Hematopoietic multipotent progenitor cell treated with erythropoietin and hydrocortisone succinate and interleukin-3 and kit ligand, for 4 days (in vitro differentiated cells): ENCODE data around the gene PDZRN3.

Source experiments
- DNase-seq: peaks from one replicate; pipeline ENCODE4 v3.0.0-alpha.2; 2015

The PDZRN3 gene

DNA sequence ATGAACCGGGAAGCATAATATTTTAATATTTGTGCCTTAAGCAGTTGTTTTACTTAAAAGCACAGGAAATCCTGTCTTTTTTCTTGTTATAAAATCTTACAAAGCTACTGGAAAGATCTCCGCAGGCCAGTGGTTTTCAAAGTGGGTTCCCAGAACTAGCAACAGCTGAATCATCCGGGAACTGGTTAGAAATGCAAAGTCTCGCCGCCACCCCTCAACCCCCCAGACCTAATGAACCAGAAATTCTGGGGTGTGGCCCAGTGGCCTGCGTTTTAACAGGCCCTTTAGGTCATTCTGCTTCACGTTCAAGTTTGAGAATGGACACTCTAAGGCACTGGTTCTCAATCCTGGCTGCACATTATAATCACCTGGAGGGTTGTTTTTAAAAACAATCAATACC lies 74.7 kb downstream of the PDZRN3 start:
- no peak for DNase-seq

DNA sequence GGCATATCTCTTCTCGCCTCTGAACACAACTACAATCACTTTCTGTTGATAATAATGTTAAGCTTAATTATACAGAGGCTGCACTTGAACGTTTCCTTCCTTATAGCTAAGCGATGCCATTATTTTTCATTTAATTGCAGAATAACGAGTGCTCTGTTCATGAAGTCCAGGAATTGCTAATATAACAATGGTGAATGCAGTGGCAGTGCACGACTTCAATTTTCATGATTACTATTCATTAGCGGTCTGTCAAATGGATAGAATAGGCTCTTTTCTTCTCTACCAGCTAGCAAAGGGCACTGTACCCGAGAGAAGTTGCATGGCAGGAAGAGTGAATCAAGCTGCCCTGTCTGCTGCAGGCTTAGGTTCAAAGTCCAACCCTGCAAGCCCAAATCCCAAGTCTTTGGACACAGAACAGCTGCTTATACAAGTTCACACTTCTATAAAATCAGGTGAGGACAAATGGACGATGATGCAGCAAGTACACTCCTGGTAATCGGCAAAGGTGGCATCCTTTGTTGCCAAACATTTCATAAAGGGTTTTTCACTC lies 75.6 kb downstream of the PDZRN3 start:
- no peak for DNase-seq

DNA sequence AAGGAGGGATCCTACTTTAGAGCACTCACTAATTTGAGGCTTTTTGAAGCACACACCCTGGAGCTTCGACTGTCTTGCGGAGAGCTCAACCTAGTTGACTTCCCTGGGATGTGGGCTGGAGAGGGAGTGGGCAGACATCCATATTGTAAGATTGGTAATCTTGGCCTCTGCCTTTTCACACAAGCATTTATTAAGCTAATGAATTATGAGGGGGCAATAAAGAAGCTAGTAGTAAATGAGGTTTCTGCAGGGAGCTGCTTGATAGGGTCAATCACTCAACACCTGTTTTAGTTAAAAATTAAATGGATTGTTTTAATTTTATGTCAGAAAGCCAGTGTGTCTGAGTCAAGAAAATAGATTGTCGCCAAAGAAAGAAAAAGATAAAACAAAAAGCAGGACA lies 76.3 kb downstream of the PDZRN3 start:
- DNase-seq = no peak

DNA sequence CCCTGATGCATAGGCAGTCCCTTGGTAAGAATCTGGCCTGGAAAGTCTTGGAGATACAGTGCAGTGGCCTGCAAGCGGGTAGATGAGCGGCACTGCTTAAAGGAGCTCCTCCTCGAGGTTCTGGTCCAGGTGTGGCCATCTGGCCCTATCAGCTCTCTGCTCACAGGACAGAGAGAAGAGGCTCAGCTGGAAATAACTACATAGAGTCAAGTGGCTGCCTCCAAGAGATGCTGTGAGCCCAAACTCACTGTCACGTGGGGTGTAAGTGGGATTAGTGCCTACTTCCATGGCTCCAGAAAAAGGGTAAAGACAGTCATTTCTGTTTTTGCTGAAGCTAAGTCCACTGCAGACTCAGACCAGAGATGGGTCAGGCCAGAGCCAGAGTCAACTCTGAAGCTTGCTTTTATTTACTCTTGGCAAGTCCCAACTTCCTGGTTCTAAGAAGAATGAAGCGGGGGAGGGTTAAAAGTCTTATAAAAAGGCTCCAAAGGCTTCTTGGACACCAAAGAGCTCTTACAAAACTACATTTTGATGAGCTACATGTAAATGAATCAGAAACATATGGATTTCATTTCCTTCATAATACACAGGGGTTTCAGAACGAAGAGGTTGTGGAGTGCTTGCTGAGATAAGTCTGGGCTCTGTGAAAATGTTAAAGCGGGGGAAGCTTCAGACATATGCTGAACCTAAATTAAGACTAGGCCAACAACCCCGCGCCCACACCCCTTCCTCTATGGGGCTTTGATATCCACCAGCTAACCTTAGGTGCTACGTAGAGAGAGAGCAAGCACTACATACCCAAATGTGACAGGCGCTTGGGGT lies 77.1 kb downstream of the PDZRN3 start:
- DNase-seq = no peak

DNA sequence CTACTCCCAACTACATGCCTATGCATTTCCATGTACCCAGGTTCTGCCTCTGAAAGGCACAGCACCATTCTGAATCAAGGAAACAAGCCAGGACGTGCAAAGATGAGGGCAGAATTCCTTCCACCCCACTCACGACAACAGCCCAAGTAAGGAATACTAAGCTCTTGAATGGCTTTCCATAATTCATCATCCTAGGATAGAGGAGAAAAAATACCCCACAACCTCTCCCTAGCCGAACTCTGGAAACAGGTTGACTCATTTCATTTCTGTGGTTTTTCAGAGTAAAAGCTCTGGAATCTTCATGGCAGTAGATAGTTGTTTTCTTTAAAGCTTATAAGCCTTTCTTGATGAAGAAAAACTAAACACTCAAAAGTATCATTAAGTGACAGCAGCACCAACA lies 77.8 kb downstream of the PDZRN3 start:
- DNase-seq = no peak

DNA sequence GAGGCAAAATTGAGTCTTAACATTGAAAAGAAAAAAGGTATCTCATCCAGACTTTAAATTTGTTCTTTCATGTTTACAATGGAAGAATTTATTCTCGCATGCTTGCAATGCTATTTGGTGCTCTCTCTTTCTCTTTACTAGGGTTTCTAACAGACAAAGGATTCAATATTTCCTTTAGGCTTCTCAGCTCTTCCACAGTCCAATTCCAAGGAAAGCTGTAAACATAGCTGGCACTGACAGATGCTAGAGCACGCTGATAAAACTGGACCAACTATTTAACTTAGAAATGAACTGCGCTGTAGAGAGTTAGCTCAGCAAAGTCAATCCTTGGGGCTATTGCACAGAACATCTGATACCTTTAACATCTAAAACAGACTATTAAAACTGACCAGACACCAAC lies 81.3 kb downstream of the PDZRN3 start:
- DNase-seq = no peak

DNA sequence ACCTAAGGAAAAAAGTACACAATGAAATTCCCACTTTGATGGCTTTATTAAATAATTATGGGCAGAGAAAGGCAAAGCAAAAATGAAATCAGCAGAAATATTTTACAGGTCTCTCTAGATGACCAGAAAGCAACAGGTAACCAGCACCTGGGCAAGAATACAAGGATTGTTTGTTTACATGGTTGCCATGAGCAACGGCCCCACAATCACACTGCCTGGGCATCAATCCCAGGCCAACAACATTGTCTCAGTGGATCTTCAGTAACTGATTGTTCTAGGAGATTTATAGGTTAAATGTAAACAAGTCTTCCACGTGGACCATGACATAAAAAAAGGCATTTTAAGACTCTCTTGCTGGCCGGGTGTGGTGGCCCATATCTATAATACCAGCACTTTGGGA lies 82.6 kb downstream of the PDZRN3 start:
- no peak for DNase-seq

DNA sequence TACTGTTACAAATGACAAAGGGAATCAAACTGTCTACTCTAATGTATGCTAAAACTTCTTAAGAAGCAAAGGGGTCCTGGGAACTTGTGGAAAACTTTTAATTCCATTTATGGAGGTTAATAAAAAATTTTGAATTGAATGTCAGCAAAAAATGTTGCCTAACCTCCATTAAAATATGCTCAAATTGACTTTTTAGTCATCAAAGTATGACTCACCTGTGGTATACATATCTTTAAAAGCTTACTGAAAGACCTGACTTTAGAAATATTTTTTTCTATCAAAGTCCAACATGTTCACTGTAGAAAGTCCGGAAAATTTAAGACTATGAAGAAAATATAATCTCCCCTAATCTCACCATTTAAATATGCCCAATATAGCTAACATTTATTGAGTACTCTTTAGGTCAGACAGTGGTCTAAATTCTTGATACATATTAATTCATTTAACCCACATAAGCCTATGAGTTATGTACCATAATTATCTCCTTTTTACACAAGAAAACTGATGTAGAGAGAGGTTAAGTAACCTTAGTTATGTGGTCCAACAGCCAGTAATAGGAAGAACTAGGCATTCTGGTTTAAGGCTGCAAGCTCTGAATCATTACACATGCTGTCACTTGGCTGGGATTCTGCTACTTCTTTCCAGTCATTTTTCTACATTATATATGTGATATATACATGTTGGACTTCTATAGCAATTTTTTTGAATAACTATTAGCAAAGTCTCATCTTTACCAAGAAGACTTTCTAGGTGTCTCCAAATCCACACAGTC lies 83.6 kb downstream of the PDZRN3 start:
- DNase-seq = no peak

DNA sequence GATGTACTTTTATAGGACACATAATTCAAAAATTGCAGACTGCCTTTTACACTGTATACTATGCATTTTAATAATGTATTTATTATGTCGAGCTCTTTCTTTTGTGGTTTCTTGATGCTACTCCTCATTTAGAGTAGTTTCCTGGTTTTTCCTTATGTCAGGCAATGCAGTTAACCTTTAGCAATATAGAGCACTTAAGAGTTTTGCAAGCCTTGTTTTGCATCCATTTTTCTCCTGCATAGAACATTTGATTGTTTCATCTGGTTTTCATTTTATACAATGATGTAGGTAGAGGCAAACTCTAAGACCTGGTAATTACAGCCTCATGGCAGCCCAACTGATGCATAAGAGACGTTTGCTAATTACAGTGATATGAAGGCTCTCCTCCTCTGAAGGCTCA lies 86.3 kb downstream of the PDZRN3 start:
- DNase-seq = no peak

DNA sequence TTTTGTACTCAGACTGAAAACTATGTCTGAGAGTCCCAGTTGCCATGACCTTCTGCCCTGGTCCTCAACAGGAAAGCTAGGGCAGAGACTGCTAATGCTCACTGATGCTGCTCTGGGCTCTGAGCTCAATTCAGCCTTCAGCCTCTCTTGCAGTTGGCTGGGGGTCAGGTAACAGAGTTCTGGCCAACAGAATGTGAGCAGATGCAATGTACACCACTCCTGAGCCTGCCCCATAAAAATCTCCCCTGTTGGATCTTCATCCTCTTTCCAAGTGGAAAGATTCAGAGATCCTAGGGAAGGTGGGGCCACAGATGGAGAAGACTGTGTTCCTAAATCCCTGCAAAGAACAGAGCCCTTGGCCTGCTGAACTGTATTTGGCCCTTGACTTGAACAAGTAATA lies 87.8 kb downstream of the PDZRN3 start:
- DNase-seq = no peak

DNA sequence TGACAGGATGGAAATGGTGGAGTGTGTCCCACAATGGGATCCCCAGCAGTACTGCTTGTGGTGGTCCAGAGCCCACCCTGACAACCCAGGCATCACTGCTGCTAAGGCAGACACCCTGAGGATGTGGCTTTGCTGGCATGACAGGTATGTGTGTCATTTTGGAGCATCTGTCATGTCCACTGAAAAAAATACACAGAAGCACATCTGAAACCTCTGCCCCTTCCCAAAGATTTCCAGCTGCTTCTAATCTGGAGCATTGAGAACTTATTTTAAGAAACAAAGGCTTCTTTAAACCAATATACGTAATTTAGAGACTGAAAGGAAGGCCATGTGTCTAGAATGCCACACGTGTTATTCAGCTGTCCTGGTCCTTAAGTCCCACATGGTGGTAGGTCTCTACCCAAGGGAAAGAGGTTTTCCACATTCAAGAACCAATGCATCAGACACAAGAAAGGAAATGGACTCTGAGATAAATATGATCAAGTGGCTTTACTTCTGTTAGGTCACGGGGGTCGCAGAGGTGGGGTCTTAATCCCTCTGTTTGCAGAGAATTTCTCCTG lies 88.3 kb downstream of the PDZRN3 start:
- no peak for DNase-seq

DNA sequence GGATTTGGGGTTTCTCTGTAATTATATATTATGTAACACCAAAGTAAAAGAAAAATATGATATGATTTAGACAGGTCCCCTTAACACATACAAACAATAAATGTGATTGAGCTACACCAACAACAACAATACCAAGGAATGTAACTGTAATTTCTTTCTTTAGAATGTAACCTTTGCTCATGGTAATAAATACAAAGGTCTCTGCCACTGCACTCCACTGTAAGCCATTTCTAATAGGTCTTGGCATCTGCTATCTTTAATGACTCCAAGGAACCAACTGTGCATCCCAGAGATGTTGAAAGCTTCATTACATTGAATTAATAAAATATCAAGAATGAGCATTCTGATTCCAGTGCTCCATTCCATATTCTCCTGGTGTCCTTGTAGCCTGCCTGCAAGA lies 88.8 kb downstream of the PDZRN3 start:
- DNase-seq = no peak

DNA sequence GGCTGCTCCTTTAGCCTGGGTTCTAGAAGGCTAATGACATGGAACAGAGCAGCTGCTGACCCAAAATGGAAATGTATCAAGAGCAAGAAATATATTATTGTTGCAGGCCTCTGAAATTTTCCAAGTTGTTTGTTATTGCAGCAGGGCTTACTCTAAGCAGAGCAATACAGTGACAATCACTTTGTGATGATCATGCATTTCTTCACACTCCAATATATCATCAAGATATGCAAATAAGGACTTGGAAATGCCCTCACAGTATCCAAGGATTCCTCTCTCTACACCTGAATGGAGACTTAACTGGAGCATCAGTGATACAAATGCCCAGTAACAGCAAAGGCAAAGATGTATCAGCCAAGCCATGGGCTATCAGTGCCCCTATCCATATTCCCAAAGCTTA lies 89.6 kb downstream of the PDZRN3 start:
- DNase-seq = no peak

DNA sequence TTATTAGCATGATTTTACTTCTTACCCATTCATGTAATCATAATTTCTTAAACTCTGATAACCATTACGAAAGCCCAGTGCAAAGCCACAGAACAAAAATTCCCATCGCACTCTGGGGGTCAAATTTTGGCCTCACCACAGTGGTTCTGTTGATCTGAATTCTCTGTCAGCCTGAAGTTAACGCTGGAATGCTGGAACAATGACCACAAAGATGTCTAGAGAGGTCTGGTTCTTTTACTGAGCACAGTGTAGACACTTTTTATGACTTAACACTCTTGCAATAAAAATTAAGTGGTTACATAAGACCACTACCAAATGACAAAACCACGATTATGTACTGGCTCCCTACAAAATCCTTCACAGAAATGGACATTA lies 94.7 kb downstream of the PDZRN3 start:
- DNase-seq = no peak

DNA sequence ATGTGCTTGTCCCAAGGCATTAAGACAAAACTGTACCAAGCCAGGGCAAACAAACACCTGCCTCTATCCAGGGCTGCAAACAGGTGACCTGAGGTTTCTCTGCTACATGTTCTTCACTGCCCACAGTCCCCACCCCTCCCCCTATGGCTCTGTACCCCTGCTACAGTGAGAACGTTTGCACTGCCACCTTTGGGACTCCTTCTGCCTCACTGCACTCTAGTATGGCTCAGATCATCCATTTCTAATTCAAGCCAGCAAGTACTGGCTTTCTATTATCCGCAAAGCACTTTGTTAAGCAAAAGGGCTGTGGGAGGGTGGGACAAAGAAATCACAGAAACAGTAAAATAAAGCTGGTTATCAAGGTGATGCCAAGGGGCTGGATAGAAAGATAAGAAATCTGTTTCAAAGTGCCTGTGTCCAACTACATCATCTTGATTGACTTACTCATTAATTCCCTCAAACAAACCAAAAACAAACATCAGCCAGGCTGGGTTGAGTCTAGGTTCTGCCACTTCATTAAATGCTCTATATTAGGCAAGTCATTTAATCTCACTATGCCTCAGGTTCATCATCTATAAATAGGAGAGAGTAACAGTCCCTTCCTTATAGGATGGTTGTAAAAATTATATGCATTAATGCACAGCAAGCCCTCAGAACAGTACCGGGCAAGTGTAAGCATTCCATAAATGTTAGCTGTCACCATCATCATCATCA lies 95.3 kb downstream of the PDZRN3 start:
- no peak for DNase-seq

DNA sequence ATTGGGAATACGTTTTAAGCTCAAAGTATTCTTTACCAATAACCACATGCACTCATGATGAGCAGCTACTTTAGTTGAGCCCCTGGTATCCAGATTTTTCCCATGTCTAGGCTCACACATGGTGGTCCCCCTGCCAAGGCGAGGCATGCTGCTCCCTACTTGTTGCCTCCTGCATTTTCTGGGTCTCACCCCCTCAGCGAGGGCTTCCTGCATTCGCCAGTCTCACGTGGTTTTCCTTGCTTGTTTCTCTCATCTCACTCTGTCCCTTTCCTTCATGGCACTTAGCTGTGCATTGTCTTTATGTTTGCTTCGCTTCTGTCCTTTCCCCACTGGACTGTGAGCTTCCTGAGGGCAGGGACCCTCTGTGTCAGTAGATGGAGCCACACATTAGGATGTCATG lies 99.2 kb downstream of the PDZRN3 start:
- DNase-seq = no peak

DNA sequence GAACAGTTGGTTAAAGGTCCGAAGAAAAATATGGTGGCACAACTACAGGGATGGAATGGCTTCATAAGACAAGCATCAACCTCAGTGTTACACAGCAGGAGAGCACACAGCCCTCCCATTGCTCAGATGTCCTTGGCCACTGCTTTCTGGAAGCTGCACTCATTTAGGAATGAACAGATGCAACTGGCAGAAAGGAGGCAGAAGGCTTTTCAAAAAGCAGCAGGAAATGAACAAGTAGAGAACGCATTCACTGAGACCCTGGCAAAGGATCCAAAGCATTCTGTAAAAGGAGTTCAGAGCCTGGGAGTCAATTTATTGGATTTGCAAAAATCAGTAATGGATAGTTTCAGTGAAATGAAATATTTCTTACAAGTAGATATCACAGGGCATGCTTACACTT lies 101.1 kb downstream of the PDZRN3 start:
- DNase-seq = no peak

DNA sequence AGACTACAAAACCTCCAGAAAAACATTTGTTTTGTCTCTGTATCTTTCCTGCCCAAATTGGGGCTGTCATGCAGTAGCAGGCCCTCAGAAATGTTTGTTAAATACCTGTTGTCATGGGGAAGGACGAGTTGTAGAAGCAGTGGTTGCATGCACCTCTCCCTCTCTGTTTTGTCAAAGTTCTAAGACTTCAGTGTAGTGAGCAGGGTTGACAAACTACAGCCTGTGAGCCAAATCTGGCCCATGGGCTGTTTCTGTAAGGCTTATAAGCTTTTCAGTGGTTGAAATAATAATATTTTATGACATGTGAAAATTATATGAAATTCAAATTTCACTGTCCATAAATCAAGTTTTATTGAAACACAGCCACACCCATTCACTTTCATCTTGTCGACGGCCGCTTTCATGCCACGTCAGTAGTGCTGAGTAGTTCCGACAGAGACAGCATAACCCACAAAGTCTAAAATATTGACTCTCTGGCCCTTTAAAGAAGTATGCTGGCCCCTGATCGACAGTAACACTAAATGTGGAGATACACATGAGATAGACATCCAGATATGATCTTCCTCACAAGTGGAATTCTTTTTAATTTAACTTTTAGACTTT lies 102.9 kb downstream of the PDZRN3 start:
- DNase-seq = no peak

DNA sequence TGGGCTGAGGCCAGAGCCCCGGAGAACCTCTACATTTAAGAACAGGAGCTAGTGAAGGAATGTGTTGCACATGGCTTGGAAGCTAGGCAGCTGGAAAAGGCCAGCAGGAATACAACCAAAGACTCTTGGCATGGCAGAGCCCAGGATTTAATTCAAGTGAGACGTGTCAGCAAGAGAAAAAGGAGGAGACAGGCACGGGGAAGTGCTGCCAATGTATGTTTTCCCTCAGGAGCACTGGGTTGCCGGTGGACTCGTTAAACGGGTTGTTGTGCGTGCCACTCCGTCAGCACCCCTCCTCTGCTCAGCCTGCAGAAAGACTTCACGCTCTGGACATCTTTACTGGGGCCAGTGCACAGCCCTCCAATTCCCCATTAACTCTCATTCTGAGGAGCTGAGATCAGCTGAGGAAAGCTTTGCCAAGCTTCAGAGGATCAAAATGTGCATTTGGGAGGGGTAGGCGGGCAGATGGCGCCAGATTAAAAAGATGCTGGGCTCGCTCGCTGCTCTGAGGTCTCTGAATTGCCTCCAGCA lies 103.7 kb downstream of the PDZRN3 start:
- no peak for DNase-seq

DNA sequence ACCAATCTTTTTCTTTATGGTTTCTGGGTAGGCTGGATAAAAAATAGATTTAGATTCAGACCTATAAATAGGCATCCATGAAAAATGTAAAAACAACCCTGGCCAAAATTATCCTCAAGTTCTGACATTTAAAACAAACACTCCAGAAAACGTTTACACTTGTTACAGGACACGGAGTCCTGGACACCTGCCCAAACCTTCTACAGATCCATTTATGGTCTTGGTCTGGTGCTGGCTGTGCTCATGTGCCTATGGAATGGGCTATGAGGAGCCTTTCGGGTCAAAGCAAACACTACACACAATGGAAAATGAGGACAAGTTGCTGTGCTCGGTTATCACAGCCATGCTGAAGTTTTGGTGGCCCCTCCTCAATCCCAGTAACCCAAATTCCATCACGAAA lies 108.1 kb downstream of the PDZRN3 start:
- no peak for DNase-seq

DNA sequence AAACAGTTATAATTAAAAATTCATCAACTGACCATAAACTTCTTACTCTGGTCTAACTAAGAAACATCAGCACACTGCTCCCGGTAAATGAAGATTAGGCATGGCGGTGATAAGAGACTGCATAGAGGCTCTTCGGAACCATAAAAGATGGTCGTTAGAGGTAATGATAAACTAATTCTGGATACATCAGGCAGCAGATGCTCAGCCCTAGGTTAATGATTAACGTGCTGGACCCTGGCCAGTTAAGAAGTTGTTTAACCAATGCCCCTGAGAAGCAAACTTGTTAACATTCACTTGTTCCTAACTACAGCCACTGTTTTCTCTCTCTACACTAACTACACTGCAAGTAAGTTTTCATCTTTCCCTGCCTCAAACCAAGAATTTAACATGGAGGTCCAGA lies 111.5 kb downstream of the PDZRN3 start:
- DNase-seq = no peak
